Measurements from ENCODE around the gene PTPRC. TPM values are rescaled to one million over a fixed set of nuclear protein-coding genes. Genes with fewer than 3 reads are reported as not detected.

Gene PTPRC
- total RNA-seq, 4 donors from 2014 or later: 7.0 to 40.3 (median 10.0) TPM

DNA sequence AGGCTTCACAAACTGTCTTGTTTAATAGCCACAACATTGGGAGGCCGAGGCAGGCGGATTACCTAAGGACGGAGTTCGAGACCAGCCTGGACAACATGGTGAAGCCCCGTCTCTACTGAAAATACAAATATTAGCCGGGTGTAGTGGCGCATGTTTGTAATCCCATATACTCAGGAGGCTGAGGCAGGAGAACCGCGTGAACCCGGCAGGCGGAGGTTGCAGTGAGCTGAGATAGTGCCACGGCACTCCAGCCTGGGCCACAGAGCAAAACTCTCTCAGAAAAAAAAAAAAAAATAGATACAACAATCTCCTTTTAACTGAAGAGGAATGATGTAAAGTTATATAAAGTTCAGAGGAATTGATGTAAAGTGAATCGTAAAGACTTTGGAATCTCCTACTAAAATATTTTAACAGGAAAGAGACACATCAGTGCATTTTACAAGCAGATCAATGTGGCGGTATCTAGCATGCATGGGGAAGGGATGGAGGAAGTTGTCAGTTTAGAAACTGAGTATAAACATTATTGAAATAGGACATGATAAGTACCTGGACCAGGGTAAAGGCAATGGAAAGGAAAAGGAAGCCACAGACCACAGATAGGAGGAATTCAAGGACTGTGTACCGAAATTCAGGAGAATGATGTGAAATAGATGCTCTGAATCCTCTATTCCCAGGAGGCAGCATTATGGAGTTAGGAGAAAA is 41.5 kb downstream of the PTPRC start:
- TF ChIP-seq EP300 (IDR thresholded peaks at IDR 0.05) (no peak), POLR2AphosphoS5 (IDR thresholded peaks at IDR 0.05) (no peak), POLR2A (IDR thresholded peaks at IDR 0.05; ENCODE audit: low read depth) (no peak)
- no peaks in the 10 kb centered on the region for H3K4me1 ChIP-seq
- H3K27me3 ChIP-seq: no peaks in the 10 kb centered on the region
- no peaks in the 10 kb centered on the region for H3K36me3 ChIP-seq
- no peak for DNase-seq (ENCODE audit: extremely low spot score)
- no peak overlapping the region for H3K4me3 ChIP-seq
- intact Hi-C loops (cut with DNase I): no loop called here
- peak overlapping the region in 1 of 4 donors; percentile 10 for H3K27ac ChIP-seq (replicated peaks in 1 of 4)
- 94% methylated on average over 15 of the region's 15 CpGs for WGBS
- H3K9me3 ChIP-seq: no peaks in the 10 kb centered on the region

DNA sequence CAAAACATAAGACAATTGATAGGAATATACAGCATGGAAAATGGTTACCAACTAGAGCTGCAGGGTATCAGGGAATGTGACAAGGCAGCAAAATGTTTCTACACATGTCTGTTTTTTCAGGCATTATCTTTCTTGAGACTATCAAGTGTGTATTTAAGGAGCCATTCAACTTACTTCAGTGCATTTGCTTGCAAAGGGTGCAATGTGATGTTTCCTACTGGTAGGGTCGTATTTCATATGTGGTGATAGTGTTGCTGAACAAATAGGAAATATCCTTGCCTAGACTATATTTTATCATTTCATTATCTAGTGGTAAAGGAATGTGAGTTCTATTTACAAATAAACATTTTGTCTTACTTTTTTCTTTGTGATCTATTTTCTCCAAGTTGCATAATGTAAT is 42.4 kb downstream of the PTPRC start:
- Histone ChIP-seq H3K27me3 (no peaks in the 10 kb centered on the region), H3K9me3 (no peaks in the 10 kb centered on the region), H3K27ac (replicated peaks in 1 of 4) (no peak overlapping the region), H3K4me3 (no peak overlapping the region), H3K36me3 (no peaks in the 10 kb centered on the region), H3K4me1 (no peaks in the 10 kb centered on the region)
- DNase-seq (ENCODE audit: extremely low spot score): no peak
- TF ChIP-seq EP300 (IDR thresholded peaks at IDR 0.05) (no peak), POLR2AphosphoS5 (IDR thresholded peaks at IDR 0.05) (no peak), POLR2A (IDR thresholded peaks at IDR 0.05; ENCODE audit: low read depth) (no peak)
- TF ChIP-seq, protein P1, sequence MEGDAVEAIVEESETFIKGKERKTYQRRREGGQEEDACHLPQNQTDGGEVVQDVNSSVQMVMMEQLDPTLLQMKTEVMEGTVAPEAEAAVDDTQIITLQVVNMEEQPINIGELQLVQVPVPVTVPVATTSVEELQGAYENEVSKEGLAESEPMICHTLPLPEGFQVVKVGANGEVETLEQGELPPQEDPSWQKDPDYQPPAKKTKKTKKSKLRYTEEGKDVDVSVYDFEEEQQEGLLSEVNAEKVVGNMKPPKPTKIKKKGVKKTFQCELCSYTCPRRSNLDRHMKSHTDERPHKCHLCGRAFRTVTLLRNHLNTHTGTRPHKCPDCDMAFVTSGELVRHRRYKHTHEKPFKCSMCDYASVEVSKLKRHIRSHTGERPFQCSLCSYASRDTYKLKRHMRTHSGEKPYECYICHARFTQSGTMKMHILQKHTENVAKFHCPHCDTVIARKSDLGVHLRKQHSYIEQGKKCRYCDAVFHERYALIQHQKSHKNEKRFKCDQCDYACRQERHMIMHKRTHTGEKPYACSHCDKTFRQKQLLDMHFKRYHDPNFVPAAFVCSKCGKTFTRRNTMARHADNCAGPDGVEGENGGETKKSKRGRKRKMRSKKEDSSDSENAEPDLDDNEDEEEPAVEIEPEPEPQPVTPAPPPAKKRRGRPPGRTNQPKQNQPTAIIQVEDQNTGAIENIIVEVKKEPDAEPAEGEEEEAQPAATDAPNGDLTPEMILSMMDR (IDR thresholded peaks at IDR 0.05): no peak
- intact Hi-C loops (cut with DNase I): no loop called here
- WGBS: 44% methylated on average over 1 of the region's 1 CpG

GRCh38 chr1:198681831-198682759 is 43.3 kb downstream of the PTPRC start:
- Histone ChIP-seq H3K36me3 (no peaks in the 10 kb centered on the region), H3K27me3 (no peaks in the 10 kb centered on the region), H3K4me1 (no peaks in the 10 kb centered on the region), H3K27ac (replicated peaks in 1 of 4) (peak overlapping the region in 2 of 4 donors; percentile 9 to 30), H3K4me3 (peak overlapping the region in 1 of 4 donors; percentile 9), H3K9me3 (no peaks in the 10 kb centered on the region)
- intact Hi-C loops (cut with DNase I): no loop called here
- DNase-seq (ENCODE audit: extremely low spot score): no peak
- TF ChIP-seq EP300 (IDR thresholded peaks at IDR 0.05) (no peak), POLR2AphosphoS5 (IDR thresholded peaks at IDR 0.05) (peak in 1 of 2 donors; percentile 48)
- 19% methylated on average over 7 of the region's 7 CpGs for WGBS

DNA sequence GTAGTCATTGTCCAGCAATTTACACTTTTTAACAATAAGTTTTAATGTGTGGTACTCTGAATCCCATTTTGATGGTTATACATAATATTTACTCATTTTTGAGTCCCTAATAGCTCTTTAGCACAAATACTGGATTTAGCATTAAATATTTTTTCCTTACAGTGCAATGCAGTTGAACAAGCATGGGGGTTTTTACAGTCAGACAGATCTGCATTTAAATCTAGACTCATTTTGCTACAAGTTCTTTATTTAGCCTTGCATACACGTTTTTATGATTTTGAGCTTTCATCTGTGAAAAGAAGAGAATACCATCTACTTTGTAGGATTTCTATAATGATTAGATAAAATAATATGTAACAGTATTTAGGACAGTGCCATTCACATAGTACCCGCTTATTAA is 44.0 kb downstream of the PTPRC start:
- intact Hi-C loops (cut with DNase I): no loop called here
- H3K27ac ChIP-seq (replicated peaks in 1 of 4): peak overlapping the region in 2 of 4 donors; percentile 9 to 30

GRCh38 chr1:198683449-198683848 is 44.6 kb downstream of the PTPRC start:
- Histone ChIP-seq H3K4me3 (no peak overlapping the region), H3K27ac (replicated peaks in 1 of 4) (no peak overlapping the region), H3K9me3 (no peaks in the 10 kb centered on the region), H3K4me1 (no peaks in the 10 kb centered on the region), H3K36me3 (no peaks in the 10 kb centered on the region), H3K27me3 (no peaks in the 10 kb centered on the region)
- intact Hi-C loops (cut with DNase I): no loop called here
- TF ChIP-seq EP300 (IDR thresholded peaks at IDR 0.05) (no peak), POLR2A (IDR thresholded peaks at IDR 0.05; ENCODE audit: low read depth) (no peak), POLR2AphosphoS5 (IDR thresholded peaks at IDR 0.05) (no peak)
- TF ChIP-seq, protein P1 (IDR thresholded peaks at IDR 0.05): no peak
- 82% methylated on average over 2 of the region's 2 CpGs for WGBS
- no peak for DNase-seq (ENCODE audit: extremely low spot score)

More for the DNA sequence above, 44.0 kb downstream of the PTPRC start:
- TF ChIP-seq, protein P1 (IDR thresholded peaks at IDR 0.05): no peak
- TF ChIP-seq POLR2A (IDR thresholded peaks at IDR 0.05; ENCODE audit: low read depth) (no peak), EP300 (IDR thresholded peaks at IDR 0.05) (no peak), POLR2AphosphoS5 (IDR thresholded peaks at IDR 0.05) (no peak)
- Histone ChIP-seq H3K4me1 (no peaks in the 10 kb centered on the region), H3K27me3 (no peaks in the 10 kb centered on the region), H3K36me3 (no peaks in the 10 kb centered on the region), H3K9me3 (no peaks in the 10 kb centered on the region), H3K4me3 (no peak overlapping the region)
- DNase-seq (ENCODE audit: extremely low spot score): no peak
- 75% methylated on average over 2 of the region's 2 CpGs for WGBS

Measured in esophagus muscularis mucosa (tissue), 4 donors.